ENCODE data around the gene ADAM22.
"Not testable (repeated sequence)": the region's sequence is repeated elsewhere in the genome, so short reads cannot be mapped to it uniquely, and the experiment has no call there.

Gene ADAM22

DNA sequence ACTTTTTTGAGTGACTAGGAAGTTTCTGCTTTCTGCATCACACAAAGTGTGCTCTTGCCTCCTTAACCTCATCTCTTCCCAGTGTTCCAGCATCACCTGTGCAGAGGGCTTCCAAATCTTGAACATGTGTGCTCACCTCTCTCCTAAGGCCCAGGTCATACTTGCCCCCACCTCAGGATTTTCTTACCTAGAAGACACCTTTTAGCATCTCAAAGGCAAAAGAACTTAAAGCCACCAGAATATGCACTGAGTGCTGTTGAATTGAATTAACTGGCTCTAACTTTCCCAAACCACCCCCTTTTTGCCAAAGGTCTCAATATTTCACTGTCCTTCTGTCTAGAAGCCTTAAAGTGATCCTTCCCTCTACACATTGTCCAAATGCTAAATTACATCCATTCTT is 219.3 kb downstream of the ADAM22 start:
- H3K4me3 ChIP-seq (ENCODE audit: low read depth, low read length) = no peak overlapping the region

GRCh38 chr7:88155756-88156155 is 221.7 kb downstream of the ADAM22 start:
- no peak overlapping the region for H3K4me3 ChIP-seq (ENCODE audit: low read depth, low read length)

DNA sequence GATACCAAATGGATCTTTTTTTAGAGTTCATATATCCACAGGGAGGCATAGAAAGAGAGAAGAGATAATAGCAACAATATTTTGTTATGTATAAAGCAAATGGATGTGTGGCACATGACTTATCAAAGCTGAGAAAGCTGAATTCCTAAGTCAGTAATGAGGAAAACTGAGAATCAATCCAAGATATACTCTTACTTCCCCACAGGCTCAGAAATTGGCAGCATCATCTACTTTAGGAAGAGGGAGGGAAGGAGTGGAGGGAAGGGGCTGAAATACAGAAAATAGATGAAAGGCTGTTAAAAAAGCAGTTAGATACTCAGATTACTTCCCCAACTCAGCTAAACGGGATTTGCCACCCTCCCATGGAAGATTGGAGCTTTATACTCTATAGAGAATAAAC is 222.3 kb downstream of the ADAM22 start:
- no peak overlapping the region for H3K4me3 ChIP-seq (ENCODE audit: low read depth, low read length)

DNA sequence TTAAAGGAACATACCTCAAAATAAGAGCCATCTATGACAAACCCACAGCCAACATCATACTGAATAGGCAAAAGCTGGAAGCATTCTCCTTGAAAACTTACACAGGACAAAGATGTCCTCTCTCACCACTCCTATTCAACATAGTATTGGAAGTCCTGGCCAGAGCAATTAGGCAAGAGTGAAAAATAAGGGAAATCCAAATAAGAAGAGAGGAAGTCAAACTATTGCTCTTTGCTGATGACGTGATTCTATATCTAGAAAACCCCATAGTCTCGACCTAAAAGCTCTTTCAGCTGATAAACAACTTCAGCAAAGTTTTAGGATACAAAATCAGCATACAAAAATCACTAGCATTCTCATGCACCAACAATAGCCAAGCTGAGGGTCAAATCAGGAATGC is 225.7 kb downstream of the ADAM22 start:
- not testable (repeated sequence) for H3K4me3 ChIP-seq (ENCODE audit: low read depth, low read length)

DNA sequence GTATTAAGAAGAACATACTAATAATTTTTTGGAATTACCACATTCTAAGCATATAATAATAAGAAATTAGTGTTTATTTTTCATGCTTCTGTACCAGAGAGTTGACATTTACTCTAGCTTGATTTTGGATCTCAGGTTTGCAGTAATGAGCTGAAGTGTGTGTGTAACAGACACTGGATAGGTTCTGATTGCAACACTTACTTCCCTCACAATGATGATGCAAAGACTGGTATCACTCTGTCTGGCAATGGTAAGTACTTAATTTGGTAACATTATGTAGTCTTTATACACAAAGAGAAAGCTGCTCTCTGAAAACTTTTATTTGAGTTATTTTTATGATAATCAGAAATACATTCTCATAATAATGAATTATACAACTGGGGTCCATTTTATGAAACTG is 231.6 kb downstream of the ADAM22 start:
- no peak overlapping the region for H3K4me3 ChIP-seq (ENCODE audit: low read depth, low read length)

DNA sequence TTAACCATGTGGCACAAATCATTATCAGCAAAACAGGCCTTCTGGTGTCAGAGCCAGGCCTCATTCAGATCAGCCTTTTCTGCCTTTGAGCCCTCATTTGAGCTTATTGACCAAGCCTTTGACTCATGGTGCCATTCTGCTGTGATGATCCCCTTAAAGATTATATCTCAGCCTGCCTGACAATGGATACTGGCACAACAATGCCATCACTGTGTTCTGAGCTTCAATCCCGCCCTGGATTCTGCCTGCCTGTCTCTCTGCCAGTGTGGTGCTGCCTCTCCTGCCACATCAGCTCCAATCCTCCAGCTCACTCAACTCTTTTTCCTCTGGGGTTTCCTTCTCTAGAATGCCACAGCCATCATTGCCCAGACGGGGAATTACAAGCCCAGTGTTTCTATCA is 233.2 kb downstream of the ADAM22 start:
- H3K4me3 ChIP-seq (ENCODE audit: low read depth, low read length) = no peak overlapping the region

- H3K4me3 ChIP-seq (ENCODE audit: low read depth, low read length) = no peak overlapping the region
Observed at GRCh38 chr7:88167721-88168120, 233.7 kb downstream of the ADAM22 start.

- no peak overlapping the region for H3K4me3 ChIP-seq (ENCODE audit: low read depth, low read length)
Observed at GRCh38 chr7:88169717-88170320, 235.8 kb downstream of the ADAM22 start.

- H3K4me3 ChIP-seq (ENCODE audit: low read depth, low read length) = no peak overlapping the region
Observed at GRCh38 chr7:88172842-88173241, 238.8 kb downstream of the ADAM22 start.

GRCh38 chr7:88176190-88176589 is 242.1 kb downstream of the ADAM22 start:
- no peak overlapping the region for H3K4me3 ChIP-seq (ENCODE audit: low read depth, low read length)

DNA sequence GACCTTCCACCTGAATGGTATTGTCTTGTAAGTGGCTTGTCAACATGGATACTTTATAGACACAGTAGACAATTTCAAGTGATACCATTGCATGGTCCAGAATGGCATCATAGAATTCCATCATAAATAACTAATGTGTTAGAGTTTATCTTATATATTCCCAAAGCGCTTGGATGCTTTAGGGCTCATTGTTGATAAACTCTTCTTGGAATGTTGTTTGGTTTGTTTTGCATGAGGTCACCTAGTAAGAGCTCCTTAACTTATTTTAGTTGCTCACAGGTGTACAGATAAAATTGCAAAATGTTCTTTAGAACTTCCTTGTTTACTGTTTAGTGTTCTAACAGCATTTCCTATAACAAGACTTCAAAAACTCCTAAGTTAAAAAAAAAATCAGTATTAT is 249.0 kb downstream of the ADAM22 start:
- H3K4me3 ChIP-seq (ENCODE audit: low read depth, low read length) = no peak overlapping the region

DNA sequence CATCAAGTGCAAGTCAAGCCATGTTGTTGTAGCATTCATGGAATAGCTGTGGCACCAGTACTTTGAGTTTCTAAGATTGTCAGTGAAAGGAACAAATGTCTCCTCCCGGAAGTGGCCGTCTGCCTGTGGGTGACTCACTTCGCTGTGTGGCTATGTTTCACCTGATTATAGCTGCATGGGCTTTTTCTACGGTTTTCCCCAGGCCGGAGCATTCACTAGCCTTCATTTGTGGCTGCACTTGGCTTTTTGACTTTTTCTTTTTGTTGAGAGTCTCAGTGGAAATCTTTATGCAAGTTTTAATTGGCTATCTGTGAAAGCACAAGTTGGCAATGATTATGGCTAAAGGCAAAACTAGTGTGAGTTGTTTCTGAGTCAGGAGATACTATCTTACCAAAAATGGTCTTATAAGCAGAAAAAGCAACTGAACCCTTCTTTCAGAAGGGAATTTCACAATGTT is 250.8 kb downstream of the ADAM22 start:
- H3K4me3 ChIP-seq (ENCODE audit: low read depth, low read length) = no peak overlapping the region

- H3K4me3 ChIP-seq (ENCODE audit: low read depth, low read length) = no peak overlapping the region
Observed at GRCh38 chr7:88185650-88186049, 251.6 kb downstream of the ADAM22 start.

- no peak overlapping the region for H3K4me3 ChIP-seq (ENCODE audit: low read depth, low read length)
Observed at GRCh38 chr7:88191911-88192310, 257.9 kb downstream of the ADAM22 start.

- no peak overlapping the region for H3K4me3 ChIP-seq (ENCODE audit: low read depth, low read length)
Observed at GRCh38 chr7:88200261-88200660, 266.2 kb downstream of the ADAM22 start.

DNA sequence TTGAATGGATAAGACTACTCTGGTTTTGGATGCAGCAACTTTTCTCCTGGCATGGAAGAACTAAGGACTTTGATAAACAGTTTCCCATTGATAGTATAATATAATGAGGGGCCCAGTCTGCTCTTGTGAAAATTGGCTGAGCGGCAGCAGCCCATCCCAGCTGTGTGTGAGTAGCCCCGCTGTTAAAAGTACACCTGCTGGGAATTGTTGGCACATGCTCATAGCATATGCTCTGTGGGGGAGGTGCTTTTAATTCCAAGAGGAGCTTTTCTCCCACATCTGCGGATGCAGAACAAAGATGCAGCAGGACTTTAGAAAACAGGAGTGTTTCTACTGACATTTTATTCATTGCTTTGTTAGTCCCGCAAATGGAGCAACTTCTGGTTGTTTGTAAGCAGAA is 266.7 kb downstream of the ADAM22 start:
- no peak overlapping the region for H3K4me3 ChIP-seq (ENCODE audit: low read depth, low read length)

DNA sequence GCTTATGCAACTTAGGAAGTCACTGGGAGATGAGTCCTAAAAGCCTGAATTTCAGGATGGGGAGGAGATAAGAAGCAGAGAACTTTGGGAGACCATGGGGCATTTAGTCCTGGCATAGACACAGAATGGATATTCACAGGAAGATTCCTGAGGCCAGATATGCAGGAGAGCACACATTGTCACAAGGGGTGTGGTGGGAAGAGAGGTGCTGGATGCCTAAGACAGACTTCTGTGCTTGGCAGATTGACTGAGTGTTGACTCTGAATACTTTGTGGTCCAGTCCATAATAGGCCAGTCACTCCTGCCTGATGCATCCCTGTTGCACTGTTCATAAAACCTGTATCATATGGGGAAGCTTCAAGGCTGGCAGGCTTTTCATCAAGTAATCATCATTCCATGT is 267.3 kb downstream of the ADAM22 start:
- H3K4me3 ChIP-seq (ENCODE audit: low read depth, low read length) = no peak overlapping the region

GRCh38 chr7:88202278-88202677 is 268.2 kb downstream of the ADAM22 start:
- H3K4me3 ChIP-seq (ENCODE audit: low read depth, low read length) = no peak overlapping the region

DNA sequence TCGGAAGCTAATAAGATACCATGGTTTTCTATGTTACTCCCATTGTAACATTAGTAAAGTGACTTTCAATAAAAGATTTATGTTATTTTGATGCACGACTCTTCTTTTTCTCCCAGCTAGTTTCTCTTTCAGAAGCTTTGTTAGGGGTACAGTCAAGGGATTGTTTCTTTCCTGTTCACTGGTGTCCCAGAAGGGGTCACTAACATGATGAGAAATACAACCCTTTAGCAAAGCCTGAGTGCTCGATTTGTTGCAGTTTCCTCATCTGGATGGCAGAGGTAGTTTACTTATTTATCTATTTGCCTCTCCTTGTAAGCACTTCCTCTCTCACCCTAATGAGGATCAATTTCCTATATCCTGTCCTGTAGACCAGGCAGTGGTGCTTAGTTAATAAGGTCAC is 268.7 kb downstream of the ADAM22 start:
- no peak overlapping the region for H3K4me3 ChIP-seq (ENCODE audit: low read depth, low read length)

- no peak overlapping the region for H3K4me3 ChIP-seq (ENCODE audit: low read depth, low read length)
Observed at GRCh38 chr7:88203401-88203800, 269.4 kb downstream of the ADAM22 start.

DNA sequence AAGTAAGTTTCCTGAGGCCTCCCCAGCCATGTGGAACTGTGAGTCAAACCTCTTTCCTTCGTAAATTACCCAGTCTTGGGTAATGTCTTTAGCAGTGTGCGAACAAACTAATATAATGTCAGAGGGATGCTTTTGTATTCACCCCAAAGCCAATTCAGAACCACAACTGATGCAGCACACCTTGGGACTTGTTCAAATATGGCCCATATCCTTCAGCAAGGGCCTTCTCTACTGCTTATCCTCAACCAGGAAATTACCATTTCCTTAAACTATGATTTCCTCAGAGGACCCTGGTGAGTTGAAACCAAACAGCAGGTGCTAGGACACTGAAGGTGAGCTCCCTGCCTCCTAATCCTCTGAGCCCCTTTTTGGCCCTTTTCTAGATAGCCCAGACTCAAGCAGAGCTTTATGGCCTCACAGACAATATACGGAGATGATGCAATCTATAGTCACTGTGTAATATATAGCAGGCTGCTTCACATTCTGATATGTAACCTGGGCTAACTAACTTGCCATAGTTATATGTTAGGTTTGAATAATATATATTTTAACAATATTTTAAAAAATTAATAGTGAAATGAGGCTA is 270.6 kb downstream of the ADAM22 start:
- no peak overlapping the region for H3K4me3 ChIP-seq (ENCODE audit: low read depth, low read length)

DNA sequence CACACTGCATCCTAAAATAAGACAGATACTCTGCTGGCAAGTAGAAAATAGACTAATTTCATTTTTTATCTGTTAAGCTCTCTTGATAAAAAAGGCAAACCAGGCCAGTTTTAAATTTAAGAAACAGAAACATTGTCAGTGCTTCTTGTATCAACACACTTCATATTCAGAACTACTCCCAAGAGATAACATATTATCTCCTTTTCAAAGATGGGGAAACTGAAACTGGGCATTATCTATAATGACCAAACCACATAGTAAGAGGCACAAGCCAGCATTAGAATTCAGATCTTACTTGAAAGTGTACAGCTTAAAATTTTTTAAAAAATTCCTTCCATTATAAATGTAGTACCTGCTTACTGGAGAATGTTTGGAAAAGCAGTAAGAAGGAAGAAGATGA is 271.1 kb downstream of the ADAM22 start:
- no peak overlapping the region for H3K4me3 ChIP-seq (ENCODE audit: low read depth, low read length)

- no peak overlapping the region for H3K4me3 ChIP-seq (ENCODE audit: low read depth, low read length)
Observed at GRCh38 chr7:88206254-88206653, 272.2 kb downstream of the ADAM22 start.

Data from iPS-11a (cell line).